K562 (cell line): ENCODE results near the gene ROBO3. TPM values are rescaled to one million over a fixed set of nuclear protein-coding genes. Genes with fewer than 3 reads are reported as not detected.

ENCODE experiments used
- ATAC-seq: fragments of 200-7000 bp; cut with Tn5 transposase; 3 replicates; pipeline ENCODE4 v1.9.1; 2020; ENCODE audit warnings: moderate library complexity
- BruUV-seq: library from RNA; stranded (reverse); fragments of 400-500 nt; replicated peaks from 2 replicates; lab custom pipeline; 2021; lab: Mats Ljungman, UMichigan
- CTCF ChIA-PET: fragments of 300-600 bp; formaldehyde crosslinking; extraction: SDS; loops from one replicate; lab custom pipeline; 2021; ENCODE audit warnings: low intra/inter-chr PET ratio; lab: Yijun Ruan, JAX
- POLR2A ChIA-PET: fragments of 300-600, 350-650 bp; sonication (Branson Sonifier 250); formaldehyde crosslinking; extraction: SDS; loops from one replicate; lab custom pipeline; 2021; ENCODE audit warnings: antibody characterized with exemption, inconsistent platforms; lab: Yijun Ruan, JAX
- DNase-seq, 4 experiments: peaks; one replicate each; pipeline versions ENCODE4 v3.0.0 to v3.0.0-alpha.2; 2011 to 2018; ENCODE audit warnings: low spot score in 3 of 4, mixed read lengths in 3 of 4; ENCODE audit errors: extremely low read depth in 1 of 4
- FAIRE-seq: peaks from 2 replicates; lab custom pipeline; 2011; peaks lifted over from hg19 to GRCh38; lab: Jason Lieb, UNC
- H2AFZ ChIP-seq: 2 replicates; pipeline ENCODE4 v1.6.0; 2011; ENCODE audit warnings: low read depth, low read length, control low read depth, inconsistent platforms
- H3K27ac ChIP-seq: fragments of 200-600 bp; 3 replicates; pipeline ENCODE4 v1.8.0; 2011; ENCODE audit warnings: low read depth, mild to moderate bottlenecking, control low read depth, inconsistent platforms, low read length, moderate library complexity, mixed read lengths; ENCODE audit errors: extremely low read depth
- H3K27me3 ChIP-seq, 2 experiments: fragments of 300-600 bp in 1 of 2; 2 replicates in 1 of 2; 3 replicates in 1 of 2; pipeline versions ENCODE4 v1.6.0 to v1.8.0; 2011; ENCODE audit warnings: inconsistent platforms in 2 of 2, low read length in 2 of 2, mild to moderate bottlenecking in 1 of 2, mixed read lengths in 1 of 2, moderate library complexity in 1 of 2; ENCODE audit not compliant: control insufficient read depth in 2 of 2, insufficient read depth in 2 of 2
- H3K36me3 ChIP-seq: fragments of 300-600 bp; 3 replicates; pipeline ENCODE4 v1.8.0; 2011; ENCODE audit warnings: mild to moderate bottlenecking, low read length, inconsistent platforms; ENCODE audit not compliant: control insufficient read depth, insufficient read depth
- H3K4me1 ChIP-seq, 2 experiments: fragments of 200-600 bp in 1 of 2; replicated peaks in 1 of 2; 2 replicates in 1 of 2; 3 replicates in 1 of 2; pipeline versions ENCODE4 v1.5.1 to v1.8.0; 2011; ENCODE audit warnings: inconsistent platforms in 2 of 2, low read length in 2 of 2, mild to moderate bottlenecking in 1 of 2, mixed read lengths in 1 of 2, moderate library complexity in 1 of 2; ENCODE audit not compliant: control insufficient read depth in 2 of 2, insufficient read depth in 2 of 2
- H3K4me2 ChIP-seq: 2 replicates; pipeline ENCODE4 v1.6.1; 2011; ENCODE audit warnings: low read length, control low read depth, inconsistent platforms, mixed read lengths; ENCODE audit not compliant: insufficient read depth
- H3K4me3 ChIP-seq: fragments of 200-600 bp; sonication (generic), shearing (Covaris generic); 2 replicates; pipeline ENCODE4 v1.5.1; 2016; ENCODE audit warnings: control low read depth, inconsistent platforms
- H3K79me2 ChIP-seq: fragments of 200-600 bp; 3 replicates; pipeline ENCODE4 v1.8.0; 2011; ENCODE audit warnings: low read length, inconsistent platforms; ENCODE audit not compliant: control insufficient read depth, insufficient read depth
- H3K9ac ChIP-seq, 2 experiments: 2 replicates each; pipeline versions ENCODE4 v1.6.0 to v1.6.1; 2011; ENCODE audit warnings: low read depth in 2 of 2, low read length in 2 of 2, control low read depth in 1 of 2, inconsistent platforms in 1 of 2, mild to moderate bottlenecking in 1 of 2, mixed read lengths in 1 of 2; ENCODE audit not compliant: insufficient read depth in 1 of 2
- H3K9me1 ChIP-seq: one replicate; pipeline ENCODE4 v1.6.0; 2011; ENCODE audit warnings: inconsistent platforms, mild to moderate bottlenecking, low read length, moderate library complexity; ENCODE audit not compliant: control insufficient read depth, insufficient read depth
- H3K9me3 ChIP-seq: replicated peaks from 2 replicates; pipeline ENCODE4 v1.5.1; 2011; ENCODE audit warnings: low read depth, low read length, inconsistent platforms; ENCODE audit not compliant: control insufficient read depth, insufficient read depth
- H4K20me1 ChIP-seq: replicated peaks from 2 replicates; pipeline ENCODE4 v1.6.1; 2011; ENCODE audit warnings: low read length, inconsistent platforms, mixed read lengths; ENCODE audit not compliant: control insufficient read depth, insufficient read depth
- ARID4B ChIP-seq: sonication (generic); formaldehyde crosslinking; IDR thresholded peaks from 2 replicates; pipeline ENCODE4 v1.8.0; 2022; ENCODE audit warnings: mild to moderate bottlenecking, missing genetic modification reagents
- CEBPB ChIP-seq: fragments of 450-650 bp; IDR thresholded peaks from 2 replicates; pipeline ENCODE4 v1.6.1; 2016; ENCODE audit warnings: missing genetic modification characterization, missing compliant biosample characterization
- ERF ChIP-seq: fragments of 450-650 bp; formaldehyde crosslinking; IDR thresholded peaks from 2 replicates; pipeline ENCODE4 v1.4.0; 2020; ENCODE audit warnings: mild to moderate bottlenecking, mixed read lengths
- HDAC2 ChIP-seq: fragments of 450-650 bp; IDR thresholded peaks from 2 replicates; pipeline ENCODE4 v1.6.1; 2016; ENCODE audit warnings: mild to moderate bottlenecking
- HOXB6 ChIP-seq: fragments of 250-450 bp; sonication (Bioruptor Pico); IDR thresholded peaks from 2 replicates; pipeline ENCODE4 v1.5.1; 2022; ENCODE audit warnings: mild to moderate bottlenecking, borderline replicate concordance
- NFXL1 ChIP-seq: fragments of 450-650 bp; formaldehyde crosslinking; IDR thresholded peaks from 2 replicates; pipeline ENCODE4 v1.4.0; 2021; ENCODE audit warnings: mild to moderate bottlenecking
- NKRF ChIP-seq: fragments of 450-650 bp; IDR thresholded peaks from 2 replicates; pipeline ENCODE4 v1.6.1; 2016; ENCODE audit warnings: borderline replicate concordance
- RNF2 ChIP-seq: sonication (generic); IDR thresholded peaks from 2 replicates; pipeline ENCODE4 v1.6.1; 2016
- TCFL5 ChIP-seq: fragments of 250-450 bp; sonication (Bioruptor Pico); conservative IDR thresholded peaks from 2 replicates; pipeline ENCODE4 v1.6.1; 2021; ENCODE audit warnings: mild to moderate bottlenecking, moderate library complexity, matching md5 sums
- USF2 ChIP-seq: sonication (generic); formaldehyde crosslinking; IDR thresholded peaks from 2 replicates; pipeline ENCODE4 v1.5.0; 2020; ENCODE audit warnings: missing genetic modification reagents
- ZNF174 ChIP-seq: fragments of 250-450 bp; sonication (Bioruptor Pico); IDR thresholded peaks from 2 replicates; pipeline ENCODE4 v1.4.0; 2020; ENCODE audit warnings: mild to moderate bottlenecking
- ZNF197 ChIP-seq: fragments of 200-800 bp; sonication (Bioruptor generic); IDR thresholded peaks from 2 replicates; pipeline ENCODE4 v1.6.1; 2016; ENCODE audit warnings: low read depth, missing genetic modification characterization, missing compliant biosample characterization
- ZNF511 ChIP-seq: sonication (generic); formaldehyde crosslinking; IDR thresholded peaks from 2 replicates; pipeline ENCODE4 v1.8.0; 2022; ENCODE audit warnings: mild to moderate bottlenecking, missing genetic modification reagents
- ZNF583 ChIP-seq: fragments of 250-450 bp; sonication (Bioruptor Pico); IDR thresholded peaks from 2 replicates; pipeline ENCODE4 v1.4.0; 2020
- ZNF778 ChIP-seq: fragments of 450-650 bp; formaldehyde crosslinking; IDR thresholded peaks from 2 replicates; pipeline ENCODE4 v1.4.0; 2020; ENCODE audit warnings: mild to moderate bottlenecking, moderate library complexity
- ZSCAN29 ChIP-seq: fragments of 450-650 bp; IDR thresholded peaks from 2 replicates; pipeline ENCODE4 v1.6.1; 2017
- WGBS: fragments of 100-300 bp; shearing (Covaris generic); methylation state at CpG from one replicate; pipeline ENCODE4 v1.1.6; 2016; ENCODE audit warnings: low coverage, mixed read lengths; ENCODE audit not compliant: insufficient coverage; ENCODE audit errors: missing lambda C conversion rate; 5-methylcytosine and 5-hydroxymethylcytosine counted together
- in situ Hi-C: fragments of 300-500 bp; cut with MboI; formaldehyde crosslinking; loops from 4 replicates; pipeline ENCODE4 v1.15.0; 2018; ENCODE audit warnings: inconsistent platforms, mixed read lengths
- intact Hi-C: fragments of 100-400 bp; cut with micrococcal nuclease; formaldehyde crosslinking; loops from 2 replicates; pipeline ENCODE4 v1.14.2; 2022
- polyA plus RNA-seq, 8 experiments: library from polyadenylated mRNA; depleted of rRNA in 4 of 8; stranded (reverse) in 5 of 8; unstranded in 3 of 8; fragments of >200 nt; fragmentation: Nextera tagmentation in 2 of 8; fragmentation: Illumina TruSeq in 1 of 8; extraction: Ambion mirVana in 2 of 8; extraction: Trizol in 1 of 8; gene quantifications; 2 replicates each; pipeline versions ENCODE4 v1.2.1 to v1.2.3, GENCODE V29; 2011 to 2014; ENCODE audit warnings: inconsistent platforms in 1 of 8, missing spikeins in 1 of 8
- total RNA-seq, 7 experiments: library from RNA; depleted of rRNA in 6 of 7; stranded (reverse); fragments of >200 nt in 6 of 7; fragmentation: Illumina TruSeq in 2 of 7; extraction: Trizol in 2 of 7; gene quantifications; 2 replicates each; pipeline versions ENCODE4 v1.2.1 to v1.2.3, GENCODE V29; 2011 to 2021; ENCODE audit warnings: low replicate concordance in 1 of 7

ROBO3 gene
- total and polyA plus RNA-seq, 9 of the 15 experiments (the other 6 are each of a cell fraction or from before 2014, with no cell fraction given), result 0.29 to 1.4 (median 0.97) TPM; not detected in 2

- H3K9me1 ChIP-seq, result peaks cover 2% of the 10 kb centered on the region
- ATAC-seq (no peak), FAIRE-seq (no peak), DNase-seq (no peak)
- H3K27me3 ChIP-seq, result peaks cover 20 to 65% of the 10 kb centered on the region in 2 experiments
- H3K36me3 ChIP-seq, result no peaks in the 10 kb centered on the region
- no TSS peak for BruUV-seq
- in situ Hi-C loops (no loop called here), intact Hi-C loops (no loop called here)
- H3K4me1 ChIP-seq, result no peaks in the 10 kb centered on the region
- H3K27ac ChIP-seq, result no peak overlapping the region
- H3K4me2 ChIP-seq, result no peak overlapping the region
- no peaks in the 10 kb centered on the region for H3K79me2 ChIP-seq
- no peak overlapping the region for H3K4me3 ChIP-seq
- no peaks in the 10 kb centered on the region for H3K9me3 ChIP-seq
- no peak overlapping the region for H2AFZ ChIP-seq
- H4K20me1 ChIP-seq, result 0 out of 2 replicates have a peak, but pooled peaks cover 4% of the 10 kb centered on the region
- POLR2A ChIA-PET, result interaction anchor here (1.3 to 1.6 kb wide), 2 partner anchors 13 kb away, joined by 4 to 9 read pairs; no protein-coding TSS in a partner anchor
- CTCF ChIA-PET, result no interaction called here
- 0% methylated on average over 4 of the region's 4 CpGs for WGBS
- no peak overlapping the region for H3K9ac ChIP-seq
- TF ChIP-seq USF2 (CRISPR knock-in tag) (no peak), ZNF511 (CRISPR knock-in tag) (no peak), ERF (CRISPR knock-in tag) (no peak), ZSCAN29 (no peak), HDAC2 (no peak), HOXB6 (no peak), ZNF583 (CRISPR knock-in tag) (no peak), RNF2 (no peak), NFXL1 (CRISPR knock-in tag) (no peak), ZNF197 (CRISPR knock-in tag) (no peak), NKRF (no peak), CEBPB (tag) (no peak), ZNF778 (no peak), TCFL5 (CRISPR knock-in tag) (no peak), ZNF174 (CRISPR knock-in tag) (no peak), ARID4B (CRISPR knock-in tag) (no peak)
These were observed 29.6 kb downstream of the ROBO3 start for GRCh38 chr11:124894606-124895430.
